CD8-positive, alpha-beta memory T cell (primary cell): ENCODE data around the gene CD79A. TPM values are rescaled to one million over a fixed set of nuclear protein-coding genes. Genes with fewer than 3 reads are reported as not detected.
A peak's percentile ranks its signal among the peaks of the same experiment; 100 is the strongest.

Experiments used
- CTCF ChIA-PET: fragments of 350-600 bp; sonication (Branson Sonifier 250); formaldehyde crosslinking; loops from one replicate; lab custom pipeline; 2021; ENCODE audit warnings: antibody characterized with exemption; lab: Charles Lee
- POLR2A ChIA-PET: fragments of 350-600 bp; sonication (Branson Sonifier 250); formaldehyde crosslinking; loops from one replicate; lab custom pipeline; 2021; ENCODE audit warnings: antibody characterized with exemption; lab: Charles Lee
- DNase-seq, 5 donors: peaks; one replicate each; pipeline versions ENCODE4 v3.0.0 to v3.0.0-alpha.2; 2020 to 2022; ENCODE audit warnings: mixed read lengths in 1 of 5
- H3K27ac ChIP-seq: one replicate; pipeline ENCODE4 v1.7.0; 2013; ENCODE audit warnings: low read depth, mild to moderate bottlenecking, low read length, moderate library complexity
- H3K27me3 ChIP-seq: 2 replicates; pipeline ENCODE4 v1.7.0; 2013; ENCODE audit warnings: low read length, mild to moderate bottlenecking; ENCODE audit not compliant: insufficient read depth, poor library complexity, severe bottlenecking
- H3K36me3 ChIP-seq: 2 replicates; pipeline ENCODE4 v1.7.0; 2013; ENCODE audit warnings: mild to moderate bottlenecking, low read length, moderate library complexity; ENCODE audit not compliant: insufficient read depth
- H3K4me1 ChIP-seq: 2 replicates; pipeline ENCODE4 v1.7.0; 2013; ENCODE audit warnings: mild to moderate bottlenecking, low read length, moderate library complexity; ENCODE audit not compliant: insufficient read depth
- H3K4me3 ChIP-seq: 2 replicates; pipeline ENCODE4 v1.7.0; 2013; ENCODE audit warnings: mild to moderate bottlenecking, low read length
- H3K9me3 ChIP-seq: 2 replicates; pipeline ENCODE4 v1.7.0; 2013; ENCODE audit warnings: mild to moderate bottlenecking, low read length
- H3K27ac Mint-ChIP-seq, 8 donors: one replicate each; pipeline ENCODE4 v1.8.0; 2020 to 2021; ENCODE audit warnings: mixed read lengths in 8 of 8, mild to moderate bottlenecking in 6 of 8, inconsistent platforms in 3 of 8, moderate library complexity in 3 of 8
- H3K27me3 Mint-ChIP-seq, 2 donors: one replicate each; pipeline ENCODE4 v1.8.0; 2020 to 2021; ENCODE audit warnings: mixed read lengths in 2 of 2, mild to moderate bottlenecking in 1 of 2, moderate library complexity in 1 of 2
- H3K36me3 Mint-ChIP-seq, 3 donors: one replicate each; pipeline ENCODE4 v1.8.0; 2020 to 2021; ENCODE audit warnings: mixed read lengths in 3 of 3, inconsistent platforms in 1 of 3, mild to moderate bottlenecking in 1 of 3
- H3K4me1 Mint-ChIP-seq, 3 donors: one replicate each; pipeline ENCODE4 v1.8.0; 2020 to 2021; ENCODE audit warnings: mixed read lengths in 3 of 3, inconsistent platforms in 1 of 3, mild to moderate bottlenecking in 1 of 3
- H3K4me3 Mint-ChIP-seq, 7 donors: one replicate each; pipeline ENCODE4 v1.8.0; 2020 to 2021; ENCODE audit warnings: mixed read lengths in 7 of 7, mild to moderate bottlenecking in 6 of 7, moderate library complexity in 4 of 7, inconsistent platforms in 2 of 7
- H3K9me3 Mint-ChIP-seq, 5 donors: one replicate each; pipeline ENCODE4 v1.8.0; 2020 to 2022; ENCODE audit warnings: mixed read lengths in 5 of 5, mild to moderate bottlenecking in 3 of 5, moderate library complexity in 2 of 5, inconsistent platforms in 1 of 5
- polyA plus RNA-seq: library from polyadenylated mRNA; unstranded; fragments of 300-500 nt; fragmentation: Illumina TruSeq; gene quantifications from one replicate; pipeline ENCODE4 v1.2.3, GENCODE V29; 2021
- total RNA-seq, 2 experiments: library from RNA; stranded (reverse); gene quantifications; one replicate each; pipeline ENCODE4 v1.2.3, GENCODE V29; 2021

The CD79A gene
- total and polyA plus RNA-seq, 3 experiments from 2014 or later: 1.3 to 9.4 (median 2.2) TPM

- DNase-seq: peak in 1 of 5 donors; percentile 42
- Mint-ChIP-seq H3K27me3 (no peaks in the 10 kb centered on the region), H3K27ac (peak overlapping the region in 6 of 8 donors; percentile 38 to 89 (median 62)), H3K4me1 (peaks cover 59 to 73% (median 67%) of the 10 kb centered on the region in 3 donors), H3K4me3 (peak overlapping the region in 2 of 7 donors; percentile 41 to 63), H3K36me3 (peaks cover 5 to 84% (median 24%) of the 10 kb centered on the region in 3 donors), H3K9me3 (no peaks in the 10 kb centered on the region)
- peaks cover 82% of the 10 kb centered on the region for H3K4me1 ChIP-seq
- ChIA-PET CTCF (interaction anchor here (1.0 to 16.3 kb wide), 5 partner anchors 10 to 86 kb away, joined by 4 to 227 read pairs (median 5); partner anchors contain the start of gene ARHGEF1), POLR2A (interaction anchor here (0.9 to 1.1 kb wide), 2 partner anchors 9 to 22 kb away, joined by 3 to 4 read pairs; no protein-coding TSS in a partner anchor)
- H3K4me3 ChIP-seq: no peak overlapping the region
- H3K9me3 ChIP-seq: no peaks in the 10 kb centered on the region
- no peaks in the 10 kb centered on the region for H3K27me3 ChIP-seq
- no peak overlapping the region for H3K27ac ChIP-seq
- peaks cover 62% of the 10 kb centered on the region for H3K36me3 ChIP-seq
Measured at GRCh38 chr19:41864374-41864773, 12.7 kb upstream of the CD79A start.

GRCh38 chr19:41866284-41866683 lies 10.8 kb upstream of the CD79A start:
- H3K27ac ChIP-seq: no peak overlapping the region
- H3K9me3 ChIP-seq: no peaks in the 10 kb centered on the region
- H3K4me1 ChIP-seq: peaks cover 93% of the 10 kb centered on the region
- H3K36me3 Mint-ChIP-seq: peaks cover 6 to 87% (median 23%) of the 10 kb centered on the region in 3 donors
- peaks cover 65 to 79% (median 76%) of the 10 kb centered on the region in 3 donors for H3K4me1 Mint-ChIP-seq
- POLR2A ChIA-PET: interaction anchor here (0.5 to 1.1 kb wide), 3 partner anchors 9 to 1576 kb away, joined by 3 to 5 read pairs (median 4); no protein-coding TSS in a partner anchor
- H3K27me3 Mint-ChIP-seq: no peaks in the 10 kb centered on the region
- H3K4me3 Mint-ChIP-seq: peak overlapping the region in 1 of 7 donors; percentile 27
- peak overlapping the region in 6 of 8 donors; percentile 17 to 74 (median 39) for H3K27ac Mint-ChIP-seq
- no peak for DNase-seq
- H3K36me3 ChIP-seq: peaks cover 71% of the 10 kb centered on the region
- CTCF ChIA-PET: interaction anchor here (0.6 to 16.3 kb wide), 2 partner anchors 9 to 21 kb away, joined by 3 to 227 read pairs; partner anchors contain the start of gene ARHGEF1
- H3K4me3 ChIP-seq: no peak overlapping the region
- H3K27me3 ChIP-seq: no peaks in the 10 kb centered on the region
- H3K9me3 Mint-ChIP-seq: no peaks in the 10 kb centered on the region

GRCh38 chr19:41868120-41868988 lies 8.7 kb upstream of the CD79A start:
- POLR2A ChIA-PET: interaction anchor here (0.6 to 1.7 kb wide), 2 partner anchors 8 to 18 kb away, joined by 6 to 9 read pairs; partner anchors contain the start of gene RPS19
- H3K4me3 ChIP-seq: no peak overlapping the region

GRCh38 chr19:41868989-41869300 lies 8.1 kb upstream of the CD79A start:
- peaks cover 61 to 81% (median 71%) of the 10 kb centered on the region in 3 donors for H3K4me1 Mint-ChIP-seq
- Histone ChIP-seq H3K27ac (no peak overlapping the region), H3K4me1 (peaks cover 94% of the 10 kb centered on the region), H3K9me3 (no peaks in the 10 kb centered on the region), H3K27me3 (no peaks in the 10 kb centered on the region), H3K4me3 (no peak overlapping the region), H3K36me3 (peaks cover 45% of the 10 kb centered on the region)
- H3K27me3 Mint-ChIP-seq: no peaks in the 10 kb centered on the region
- no peak for DNase-seq
- H3K27ac Mint-ChIP-seq: peak overlapping the region in 6 of 8 donors; percentile 60 to 94 (median 74)
- no peaks in the 10 kb centered on the region for H3K9me3 Mint-ChIP-seq
- peaks cover 4 to 68% (median 12%) of the 10 kb centered on the region in 3 donors for H3K36me3 Mint-ChIP-seq
- POLR2A ChIA-PET: interaction anchor here (0.6 to 1.7 kb wide), 2 partner anchors 9 to 18 kb away, joined by 6 to 9 read pairs; partner anchors contain the start of gene RPS19
- H3K4me3 Mint-ChIP-seq: peak overlapping the region in 1 of 7 donors; percentile 23
- CTCF ChIA-PET: interaction anchor here (1.4 to 16.3 kb wide), 5 partner anchors 9 to 84 kb away, joined by 3 to 227 read pairs (median 8); partner anchors contain the start of genes ARHGEF1 and RPS19

More at GRCh38 chr19:41868120-41868988, 8.7 kb upstream of the CD79A start:
- CTCF ChIA-PET: interaction anchor here (1.4 to 16.3 kb wide), 4 partner anchors 9 to 84 kb away, joined by 3 to 227 read pairs (median 6); partner anchors contain the start of genes ARHGEF1 and RPS19
- no peak for DNase-seq
- Histone ChIP-seq H3K36me3 (peaks cover 51% of the 10 kb centered on the region), H3K4me1 (peaks cover 93% of the 10 kb centered on the region), H3K27me3 (no peaks in the 10 kb centered on the region), H3K27ac (no peak overlapping the region), H3K9me3 (no peaks in the 10 kb centered on the region)
- H3K4me3 Mint-ChIP-seq: peak overlapping the region in 4 of 7 donors; percentile 22 to 84 (median 42)
- peaks cover 64 to 79% (median 75%) of the 10 kb centered on the region in 3 donors for H3K4me1 Mint-ChIP-seq
- peaks cover 7 to 73% (median 14%) of the 10 kb centered on the region in 3 donors for H3K36me3 Mint-ChIP-seq
- H3K9me3 Mint-ChIP-seq: no peaks in the 10 kb centered on the region
- no peaks in the 10 kb centered on the region for H3K27me3 Mint-ChIP-seq
- peak overlapping the region; percentile 68 to 96 (median 86) for H3K27ac Mint-ChIP-seq

- ChIA-PET POLR2A (interaction anchor here (1.7 to 8.6 kb wide), 2 partner anchors 10 to 18 kb away, joined by 9 to 190 read pairs; partner anchors contain the start of genes ARHGEF1 and RPS19), CTCF (interaction anchor here (1.4 to 16.3 kb wide), 4 partner anchors 17 to 83 kb away, joined by 3 to 227 read pairs (median 32); partner anchors contain the start of gene ARHGEF1)
- peaks cover 40% of the 10 kb centered on the region for H3K36me3 ChIP-seq
- no peaks in the 10 kb centered on the region for H3K27me3 ChIP-seq
- H3K27ac ChIP-seq: no peak overlapping the region
- H3K27me3 Mint-ChIP-seq: no peaks in the 10 kb centered on the region
- peaks cover 4 to 63% (median 11%) of the 10 kb centered on the region in 3 donors for H3K36me3 Mint-ChIP-seq
- H3K4me3 ChIP-seq: no peak overlapping the region
- H3K4me1 ChIP-seq: peaks cover 94% of the 10 kb centered on the region
- no peaks in the 10 kb centered on the region for H3K9me3 ChIP-seq
- no peak for DNase-seq
- peak overlapping the region; percentile 34 to 99 (median 89) for H3K27ac Mint-ChIP-seq
- H3K4me3 Mint-ChIP-seq: no peak overlapping the region
- H3K9me3 Mint-ChIP-seq: no peaks in the 10 kb centered on the region
- H3K4me1 Mint-ChIP-seq: peaks cover 59 to 81% (median 70%) of the 10 kb centered on the region in 3 donors
Measured at GRCh38 chr19:41869374-41869955, 7.6 kb upstream of the CD79A start.

- Histone ChIP-seq H3K27ac (no peak overlapping the region), H3K9me3 (no peaks in the 10 kb centered on the region), H3K4me3 (no peak overlapping the region), H3K4me1 (peaks cover 94% of the 10 kb centered on the region), H3K36me3 (peaks cover 30% of the 10 kb centered on the region), H3K27me3 (no peaks in the 10 kb centered on the region)
- ChIA-PET POLR2A (interaction anchor here (0.6 to 8.6 kb wide), 5 partner anchors 10 to 75 kb away, joined by 3 to 190 read pairs (median 5); partner anchors contain the start of genes ARHGEF1 and RPS19), CTCF (interaction anchor here (1.4 to 16.3 kb wide), 5 partner anchors 11 to 87 kb away, joined by 3 to 227 read pairs (median 53); partner anchors contain the start of genes ARHGEF1 and RPS19)
- no peaks in the 10 kb centered on the region for H3K27me3 Mint-ChIP-seq
- H3K9me3 Mint-ChIP-seq: no peaks in the 10 kb centered on the region
- peak overlapping the region in 7 of 8 donors; percentile 34 to 99 (median 86) for H3K27ac Mint-ChIP-seq
- no peak for DNase-seq
- peaks cover 56 to 79% (median 67%) of the 10 kb centered on the region in 3 donors for H3K4me1 Mint-ChIP-seq
- H3K36me3 Mint-ChIP-seq: peaks cover 4 to 54% (median 8%) of the 10 kb centered on the region in 3 donors
- H3K4me3 Mint-ChIP-seq: peak overlapping the region in 5 of 7 donors; percentile 2 to 55 (median 30)
Measured at GRCh38 chr19:41870401-41870873, 6.6 kb upstream of the CD79A start.
